ENCODE results near the gene MAP4K5. TPM values are rescaled to one million over a fixed set of nuclear protein-coding genes. Genes with fewer than 3 reads are reported as not detected.
"Not testable (repeated sequence)": the region's sequence is repeated elsewhere in the genome, so short reads cannot be mapped to it uniquely, and the experiment has no call there.

Gene MAP4K5
- total RNA-seq, 2 experiments from 2014 or later, result 40.1 to 46.1 TPM

- Mint-ChIP-seq H3K9me3 (peaks cover 2% of the 10 kb centered on the region), H3K27ac (no peak overlapping the region), H3K4me1 (peaks cover 12% of the 10 kb centered on the region), H3K36me3 (no peaks in the 10 kb centered on the region), H3K4me3 (no peak overlapping the region), H3K27me3 (no peaks in the 10 kb centered on the region)
- POLR2A ChIA-PET, result interaction anchor here (1.1 kb wide), 1 partner anchor 15 kb away, joined by 3 read pairs; the partner anchor contains the start of gene ATL1
- ATAC-seq (ENCODE audit: low read depth) (no peak), DNase-seq (no peak)
These were observed 12.5 kb upstream of the MAP4K5 start for GRCh38 chr14:50544911-50545310.

GRCh38 chr14:50542941-50543418 is 10.6 kb upstream of the MAP4K5 start:
- Mint-ChIP-seq H3K4me1 (peaks cover 12% of the 10 kb centered on the region), H3K9me3 (peaks cover 3% of the 10 kb centered on the region), H3K27me3 (no peaks in the 10 kb centered on the region), H3K27ac (no peak overlapping the region), H3K4me3 (no peak overlapping the region), H3K36me3 (no peaks in the 10 kb centered on the region)
- ATAC-seq (ENCODE audit: low read depth), result peak; percentile 70
- DNase-seq, result no peak
- POLR2A ChIA-PET, result interaction anchor here (0.6 kb wide), 1 partner anchor 317 kb away, joined by 4 read pairs; no protein-coding TSS in a partner anchor

- Mint-ChIP-seq H3K27ac (no peak overlapping the region), H3K27me3 (no peaks in the 10 kb centered on the region), H3K36me3 (peaks cover 2% of the 10 kb centered on the region), H3K4me3 (no peak overlapping the region), H3K9me3 (peaks cover 5% of the 10 kb centered on the region), H3K4me1 (peaks cover 12% of the 10 kb centered on the region)
- DNase-seq (no peak), ATAC-seq (ENCODE audit: low read depth) (peak; percentile 30)
- POLR2A ChIA-PET, result no interaction called here
These were observed 8.8 kb upstream of the MAP4K5 start for GRCh38 chr14:50541159-50541567.

- no peak overlapping the region for H3K27ac Mint-ChIP-seq
- no peaks in the 10 kb centered on the region for H3K27me3 Mint-ChIP-seq
- H3K4me1 Mint-ChIP-seq, result peaks cover 12% of the 10 kb centered on the region
- H3K9me3 Mint-ChIP-seq, result peaks cover 5% of the 10 kb centered on the region
- H3K4me3 Mint-ChIP-seq, result no peak overlapping the region
- ATAC-seq (ENCODE audit: low read depth) (no peak), DNase-seq (no peak)
- POLR2A ChIA-PET, result no interaction called here
- peaks cover 2% of the 10 kb centered on the region for H3K36me3 Mint-ChIP-seq
These were observed 6.7 kb upstream of the MAP4K5 start for GRCh38 chr14:50539051-50539450.

GRCh38 chr14:50538034-50538433 is 5.7 kb upstream of the MAP4K5 start:
- H3K9me3 Mint-ChIP-seq; H3K27ac Mint-ChIP-seq; POLR2A ChIA-PET; ATAC-seq (ENCODE audit: low read depth); H3K36me3 Mint-ChIP-seq; H3K27me3 Mint-ChIP-seq; H3K4me3 Mint-ChIP-seq; DNase-seq: not testable (repeated sequence)
- peaks cover 15% of the 10 kb centered on the region for H3K4me1 Mint-ChIP-seq

GRCh38 chr14:50534997-50535396 is 2.6 kb upstream of the MAP4K5 start:
- Mint-ChIP-seq H3K36me3 (peaks cover 2% of the 10 kb centered on the region), H3K4me1 (peaks cover 21% of the 10 kb centered on the region), H3K9me3 (peaks cover 5% of the 10 kb centered on the region), H3K27me3 (no peaks in the 10 kb centered on the region), H3K4me3 (no peak overlapping the region), H3K27ac (no peak overlapping the region)
- DNase-seq, result no peak
- POLR2A ChIA-PET, result no interaction called here
- no peak for ATAC-seq (ENCODE audit: low read depth)

- H3K27me3 Mint-ChIP-seq, result no peaks in the 10 kb centered on the region
- no peak for DNase-seq
- no peak overlapping the region for H3K27ac Mint-ChIP-seq
- POLR2A ChIA-PET, result no interaction called here
- peaks cover 27% of the 10 kb centered on the region for H3K4me1 Mint-ChIP-seq
- no peak for ATAC-seq (ENCODE audit: low read depth)
- H3K4me3 Mint-ChIP-seq, result no peak overlapping the region
- peaks cover 2% of the 10 kb centered on the region for H3K36me3 Mint-ChIP-seq
- peaks cover 5% of the 10 kb centered on the region for H3K9me3 Mint-ChIP-seq
These were observed 2.0 kb upstream of the MAP4K5 start for GRCh38 chr14:50534416-50534815.

GRCh38 chr14:50533806-50534205 is 1.4 kb upstream of the MAP4K5 start:
- H3K27me3 Mint-ChIP-seq, result no peaks in the 10 kb centered on the region
- no peak overlapping the region for H3K27ac Mint-ChIP-seq
- H3K4me3 Mint-ChIP-seq, result no peak overlapping the region
- no peak for DNase-seq
- POLR2A ChIA-PET, result no interaction called here
- no peak for ATAC-seq (ENCODE audit: low read depth)
- peaks cover 2% of the 10 kb centered on the region for H3K36me3 Mint-ChIP-seq
- peaks cover 5% of the 10 kb centered on the region for H3K9me3 Mint-ChIP-seq
- H3K4me1 Mint-ChIP-seq, result peaks cover 29% of the 10 kb centered on the region

- POLR2A ChIA-PET, result interaction anchor here (0.8 kb wide), 1 partner anchor 212 kb away, joined by 4 read pairs; no protein-coding TSS in a partner anchor
- Mint-ChIP-seq H3K27ac (peak overlapping the region; percentile 83), H3K4me3 (peak overlapping the region; percentile 89), H3K4me1 (peaks cover 29% of the 10 kb centered on the region), H3K27me3 (no peaks in the 10 kb centered on the region), H3K9me3 (peaks cover 4% of the 10 kb centered on the region), H3K36me3 (peaks cover 2% of the 10 kb centered on the region)
- no peak for DNase-seq
- no peak for ATAC-seq (ENCODE audit: low read depth)
These were observed 904 bp upstream of the MAP4K5 start for GRCh38 chr14:50533241-50533705.

- DNase-seq, result peak; percentile 68
- Mint-ChIP-seq H3K4me1 (peaks cover 31% of the 10 kb centered on the region), H3K9me3 (no peaks in the 10 kb centered on the region), H3K27me3 (no peaks in the 10 kb centered on the region), H3K4me3 (peak overlapping the region; percentile 92), H3K36me3 (peaks cover 3% of the 10 kb centered on the region), H3K27ac (peak overlapping the region; percentile 88)
- POLR2A ChIA-PET, result interaction anchor here (0.5 to 1.6 kb wide), 6 partner anchors 79 to 221 kb away, joined by 3 to 8 read pairs (median 4); partner anchors contain the start of genes DMAC2L and L2HGDH
- ATAC-seq (ENCODE audit: low read depth), result peak; percentile 53
These were observed 521 bp downstream of the MAP4K5 start for GRCh38 chr14:50531595-50532501.

GRCh38 chr14:50530794-50531365 is 1.5 kb downstream of the MAP4K5 start:
- Mint-ChIP-seq H3K27me3 (no peaks in the 10 kb centered on the region), H3K4me1 (peaks cover 33% of the 10 kb centered on the region), H3K9me3 (no peaks in the 10 kb centered on the region), H3K27ac (no peak overlapping the region), H3K4me3 (peak overlapping the region; percentile 92), H3K36me3 (peaks cover 6% of the 10 kb centered on the region)
- ATAC-seq (ENCODE audit: low read depth), result no peak
- no peak for DNase-seq
- POLR2A ChIA-PET, result interaction anchor here (1.6 kb wide), 1 partner anchor 188 kb away, joined by 8 read pairs; no protein-coding TSS in a partner anchor

- Mint-ChIP-seq H3K27me3 (no peaks in the 10 kb centered on the region), H3K27ac (no peak overlapping the region), H3K36me3 (peaks cover 6% of the 10 kb centered on the region), H3K9me3 (no peaks in the 10 kb centered on the region), H3K4me3 (peak overlapping the region; percentile 92), H3K4me1 (peaks cover 33% of the 10 kb centered on the region)
- DNase-seq (no peak), ATAC-seq (ENCODE audit: low read depth) (no peak)
- POLR2A ChIA-PET, result no interaction called here
These were observed 2.0 kb downstream of the MAP4K5 start for GRCh38 chr14:50530358-50530757.

- no peak for ATAC-seq (ENCODE audit: low read depth)
- Mint-ChIP-seq H3K4me3 (peak overlapping the region; percentile 29), H3K36me3 (peaks cover 6% of the 10 kb centered on the region), H3K9me3 (no peaks in the 10 kb centered on the region), H3K27me3 (no peaks in the 10 kb centered on the region), H3K4me1 (peaks cover 40% of the 10 kb centered on the region), H3K27ac (no peak overlapping the region)
- POLR2A ChIA-PET, result no interaction called here
- DNase-seq, result no peak
These were observed 2.8 kb downstream of the MAP4K5 start for GRCh38 chr14:50529288-50530179.

All from activated naive CD8-positive, alpha-beta T cell treated with anti-CD3 and anti-CD28 coated beads, Interleukin-2, amount 10 ng/mL, durations not matched to agents 7 days and 5 days (primary cell).